ENCODE results near the gene NHLRC1.

DNA sequence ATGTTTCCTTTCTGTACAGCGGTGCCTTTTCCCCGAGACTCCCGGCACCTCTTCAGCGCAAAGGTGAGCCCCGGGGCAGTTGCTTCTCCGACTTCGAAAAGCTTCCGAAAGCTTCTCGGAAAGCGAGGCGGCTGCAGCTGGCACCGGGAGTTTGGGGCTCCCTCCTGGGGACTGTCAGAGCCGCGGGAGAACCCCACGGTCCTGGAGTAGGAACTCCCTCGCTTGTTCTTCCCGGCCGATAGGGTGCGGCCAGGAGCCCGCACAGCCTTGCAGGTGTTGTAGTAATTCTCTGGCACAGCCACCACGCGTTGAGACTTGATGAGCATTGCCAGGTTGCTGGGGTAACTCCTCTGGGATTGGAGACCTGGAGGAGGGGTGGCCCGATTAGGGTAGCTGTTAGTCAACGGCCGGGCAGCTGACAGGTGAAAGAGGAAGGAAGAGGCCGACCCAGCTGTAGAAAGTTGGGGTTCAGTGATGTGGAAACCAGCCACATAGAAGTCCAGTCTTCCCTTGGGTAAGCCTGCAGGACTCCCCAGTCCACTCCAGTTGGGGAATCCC, 33.5 kb upstream of the NHLRC1 start:
- TF ChIP-seq, protein P1, sequence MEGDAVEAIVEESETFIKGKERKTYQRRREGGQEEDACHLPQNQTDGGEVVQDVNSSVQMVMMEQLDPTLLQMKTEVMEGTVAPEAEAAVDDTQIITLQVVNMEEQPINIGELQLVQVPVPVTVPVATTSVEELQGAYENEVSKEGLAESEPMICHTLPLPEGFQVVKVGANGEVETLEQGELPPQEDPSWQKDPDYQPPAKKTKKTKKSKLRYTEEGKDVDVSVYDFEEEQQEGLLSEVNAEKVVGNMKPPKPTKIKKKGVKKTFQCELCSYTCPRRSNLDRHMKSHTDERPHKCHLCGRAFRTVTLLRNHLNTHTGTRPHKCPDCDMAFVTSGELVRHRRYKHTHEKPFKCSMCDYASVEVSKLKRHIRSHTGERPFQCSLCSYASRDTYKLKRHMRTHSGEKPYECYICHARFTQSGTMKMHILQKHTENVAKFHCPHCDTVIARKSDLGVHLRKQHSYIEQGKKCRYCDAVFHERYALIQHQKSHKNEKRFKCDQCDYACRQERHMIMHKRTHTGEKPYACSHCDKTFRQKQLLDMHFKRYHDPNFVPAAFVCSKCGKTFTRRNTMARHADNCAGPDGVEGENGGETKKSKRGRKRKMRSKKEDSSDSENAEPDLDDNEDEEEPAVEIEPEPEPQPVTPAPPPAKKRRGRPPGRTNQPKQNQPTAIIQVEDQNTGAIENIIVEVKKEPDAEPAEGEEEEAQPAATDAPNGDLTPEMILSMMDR (IDR thresholded peaks at IDR 0.05; ENCODE audit: low read depth, low read length): peak; percentile 12
- TF ChIP-seq, protein P2, sequence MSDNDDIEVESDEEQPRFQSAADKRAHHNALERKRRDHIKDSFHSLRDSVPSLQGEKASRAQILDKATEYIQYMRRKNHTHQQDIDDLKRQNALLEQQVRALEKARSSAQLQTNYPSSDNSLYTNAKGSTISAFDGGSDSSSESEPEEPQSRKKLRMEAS (IDR thresholded peaks at IDR 0.05; ENCODE audit: low read depth, low read length): no peak
- TF ChIP-seq POLR2A (IDR thresholded peaks at IDR 0.05; ENCODE audit: extremely low read depth, insufficient read length): no peak

All from NB4 (cell line).